Activated naive CD8-positive, alpha-beta T cell treated with anti-CD3 and anti-CD28 coated beads for 36 hours (primary cell): ENCODE results near the gene STARD4. TPM values are rescaled to one million over a fixed set of nuclear protein-coding genes. Genes with fewer than 3 reads are reported as not detected.

Experiments
- DNase-seq: peaks from one replicate; pipeline ENCODE4 v3.0.0; 2021
- H3K27ac Mint-ChIP-seq: one replicate; pipeline ENCODE4 v1.8.0; 2022; ENCODE audit warnings: mild to moderate bottlenecking, moderate library complexity, mixed read lengths
- H3K27me3 Mint-ChIP-seq: one replicate; pipeline ENCODE4 v1.8.0; 2022; ENCODE audit warnings: mild to moderate bottlenecking, mixed read lengths
- H3K36me3 Mint-ChIP-seq: one replicate; pipeline ENCODE4 v1.8.0; 2021; ENCODE audit warnings: mild to moderate bottlenecking, mixed read lengths
- H3K4me1 Mint-ChIP-seq: one replicate; pipeline ENCODE4 v1.8.0; 2021; ENCODE audit warnings: mixed read lengths
- H3K4me3 Mint-ChIP-seq: one replicate; pipeline ENCODE4 v1.8.0; 2022; ENCODE audit warnings: mild to moderate bottlenecking, moderate library complexity, mixed read lengths
- H3K9me3 Mint-ChIP-seq: one replicate; pipeline ENCODE4 v1.8.0; 2022; ENCODE audit warnings: mixed read lengths
- total RNA-seq, 2 experiments: library from RNA; stranded (reverse); gene quantifications; one replicate each; pipeline ENCODE4 v1.2.3, GENCODE V29; 2021

The STARD4 gene
- total RNA-seq, 2 experiments from 2014 or later = 71.6 to 71.8 TPM

- Mint-ChIP-seq H3K27me3 (no peaks in the 10 kb centered on the region), H3K4me3 (no peak overlapping the region), H3K9me3 (peaks cover 12% of the 10 kb centered on the region), H3K27ac (peak overlapping the region; percentile 8), H3K4me1 (peaks cover 3% of the 10 kb centered on the region), H3K36me3 (peaks cover 37% of the 10 kb centered on the region)
- no peak for DNase-seq
These were observed 42.9 kb downstream of the STARD4 start for GRCh38 chr5:111469293-111469896.

GRCh38 chr5:111463311-111463710 lies 49.0 kb downstream of the STARD4 start:
- peaks cover 53% of the 10 kb centered on the region for H3K36me3 Mint-ChIP-seq

GRCh38 chr5:111461934-111462333 lies 50.4 kb downstream of the STARD4 start:
- peaks cover 18% of the 10 kb centered on the region for H3K9me3 Mint-ChIP-seq
- H3K4me3 Mint-ChIP-seq = no peak overlapping the region
- peaks cover 53% of the 10 kb centered on the region for H3K36me3 Mint-ChIP-seq
- peak overlapping the region; percentile 73 for H3K27ac Mint-ChIP-seq
- peaks cover 15% of the 10 kb centered on the region for H3K4me1 Mint-ChIP-seq
- no peaks in the 10 kb centered on the region for H3K27me3 Mint-ChIP-seq
- DNase-seq = no peak

More at GRCh38 chr5:111463311-111463710, 49.0 kb downstream of the STARD4 start:
- no peak for DNase-seq
- Mint-ChIP-seq H3K4me1 (peaks cover 15% of the 10 kb centered on the region), H3K9me3 (peaks cover 18% of the 10 kb centered on the region), H3K27ac (no peak overlapping the region), H3K27me3 (no peaks in the 10 kb centered on the region), H3K4me3 (no peak overlapping the region)

- Mint-ChIP-seq H3K27ac (no peak overlapping the region), H3K27me3 (no peaks in the 10 kb centered on the region), H3K4me1 (peaks cover 15% of the 10 kb centered on the region), H3K4me3 (no peak overlapping the region), H3K9me3 (peaks cover 16% of the 10 kb centered on the region), H3K36me3 (peaks cover 51% of the 10 kb centered on the region)
- DNase-seq = no peak
These were observed 51.1 kb downstream of the STARD4 start for GRCh38 chr5:111461255-111461671.

- H3K4me3 Mint-ChIP-seq = no peak overlapping the region
- H3K36me3 Mint-ChIP-seq = peaks cover 33% of the 10 kb centered on the region
- no peaks in the 10 kb centered on the region for H3K9me3 Mint-ChIP-seq
- no peaks in the 10 kb centered on the region for H3K27me3 Mint-ChIP-seq
- H3K4me1 Mint-ChIP-seq = peaks cover 8% of the 10 kb centered on the region
- no peak for DNase-seq
- H3K27ac Mint-ChIP-seq = no peak overlapping the region
These were observed 57.6 kb downstream of the STARD4 start for GRCh38 chr5:111454776-111455175.

GRCh38 chr5:111454198-111454622 lies 58.1 kb downstream of the STARD4 start:
- DNase-seq = no peak
- H3K27me3 Mint-ChIP-seq = no peaks in the 10 kb centered on the region
- no peaks in the 10 kb centered on the region for H3K9me3 Mint-ChIP-seq
- H3K4me1 Mint-ChIP-seq = peaks cover 7% of the 10 kb centered on the region
- H3K27ac Mint-ChIP-seq = no peak overlapping the region
- peaks cover 34% of the 10 kb centered on the region for H3K36me3 Mint-ChIP-seq
- no peak overlapping the region for H3K4me3 Mint-ChIP-seq

GRCh38 chr5:111453747-111454146 lies 58.6 kb downstream of the STARD4 start:
- peak overlapping the region; percentile 34 for H3K27ac Mint-ChIP-seq
- no peak for DNase-seq
- peaks cover 7% of the 10 kb centered on the region for H3K4me1 Mint-ChIP-seq
- peaks cover 30% of the 10 kb centered on the region for H3K36me3 Mint-ChIP-seq
- H3K27me3 Mint-ChIP-seq = no peaks in the 10 kb centered on the region
- H3K4me3 Mint-ChIP-seq = no peak overlapping the region
- no peaks in the 10 kb centered on the region for H3K9me3 Mint-ChIP-seq

- peaks cover 28% of the 10 kb centered on the region for H3K36me3 Mint-ChIP-seq
- H3K27ac Mint-ChIP-seq = peak overlapping the region; percentile 34
- DNase-seq = no peak
- no peaks in the 10 kb centered on the region for H3K27me3 Mint-ChIP-seq
- no peaks in the 10 kb centered on the region for H3K9me3 Mint-ChIP-seq
- H3K4me3 Mint-ChIP-seq = no peak overlapping the region
- peaks cover 7% of the 10 kb centered on the region for H3K4me1 Mint-ChIP-seq
These were observed 59.0 kb downstream of the STARD4 start for GRCh38 chr5:111453295-111453694.

- Mint-ChIP-seq H3K4me1 (peaks cover 8% of the 10 kb centered on the region), H3K27ac (no peak overlapping the region), H3K36me3 (peaks cover 23% of the 10 kb centered on the region), H3K9me3 (no peaks in the 10 kb centered on the region), H3K27me3 (no peaks in the 10 kb centered on the region), H3K4me3 (no peak overlapping the region)
- DNase-seq = no peak
These were observed 64.5 kb downstream of the STARD4 start for GRCh38 chr5:111447822-111448221.

GRCh38 chr5:111447099-111447498 lies 65.2 kb downstream of the STARD4 start:
- H3K4me1 Mint-ChIP-seq = peaks cover 8% of the 10 kb centered on the region
- no peak for DNase-seq
- H3K27ac Mint-ChIP-seq = no peak overlapping the region
- no peak overlapping the region for H3K4me3 Mint-ChIP-seq
- H3K9me3 Mint-ChIP-seq = no peaks in the 10 kb centered on the region
- no peaks in the 10 kb centered on the region for H3K27me3 Mint-ChIP-seq
- peaks cover 23% of the 10 kb centered on the region for H3K36me3 Mint-ChIP-seq

Other genes with a start within 250 kb of the STARD4 start
- 10 to 100 TPM; 14.2 to 15.7 TPM for gene NREP, start 244.7 kb upstream of the STARD4 start, total RNA-seq